GM18867 (cell line): ENCODE measurements around the gene LMF2.
"Not testable (repeated sequence)": the region's sequence is repeated elsewhere in the genome, so short reads cannot be mapped to it uniquely, and the experiment has no call there.

Experiments used
- ATAC-seq: cut with Tn5 transposase; IDR thresholded peaks from one replicate; pipeline ENCODE4 v1.9.1; 2021; ENCODE audit warnings: mild to moderate bottlenecking, moderate library complexity; ENCODE audit not compliant: unreplicated experiment

The LMF2 gene

GRCh38 chr22:50507421-50507990 lies at the start of gene LMF2:
Gene LMF2 (minus strand): TSS chr22:50507702. CDS start chr22:50507675, 27 bp downstream.
- peak; percentile 60 for ATAC-seq

- no peak for ATAC-seq
Measured at GRCh38 chr22:50556703-50557102, 49.2 kb upstream of the LMF2 start.

GRCh38 chr22:50553310-50553709 lies 45.8 kb upstream of the LMF2 start:
- no peak for ATAC-seq

- no peak for ATAC-seq
Measured at GRCh38 chr22:50551160-50551752, 43.8 kb upstream of the LMF2 start.

GRCh38 chr22:50550395-50550794 lies 42.9 kb upstream of the LMF2 start:
- ATAC-seq, result no peak

GRCh38 chr22:50548921-50549790 lies 41.7 kb upstream of the LMF2 start:
- ATAC-seq, result no peak

- ATAC-seq, result no peak
Measured at GRCh38 chr22:50548040-50548920, 40.8 kb upstream of the LMF2 start.

GRCh38 chr22:50547263-50547985 lies 39.9 kb upstream of the LMF2 start:
- ATAC-seq, result no peak

GRCh38 chr22:50546326-50547262 lies 39.1 kb upstream of the LMF2 start:
- no peak for ATAC-seq

- no peak for ATAC-seq
Measured at GRCh38 chr22:50545522-50546325, 38.2 kb upstream of the LMF2 start, which contains the start of gene KLHDC7B. Gene KLHDC7B (plus strand): TSS chr22:50545899. CDS start chr22:50546244, 345 bp downstream.

- no peak for ATAC-seq
Measured at GRCh38 chr22:50544746-50545253, 37.3 kb upstream of the LMF2 start.

GRCh38 chr22:50544078-50544745 lies 36.7 kb upstream of the LMF2 start:
- ATAC-seq, result peak; percentile 30

GRCh38 chr22:50542416-50542927 lies 35.0 kb upstream of the LMF2 start:
- ATAC-seq, result no peak

- ATAC-seq, result not testable (repeated sequence)
Measured at GRCh38 chr22:50541667-50542026, 34.1 kb upstream of the LMF2 start.

- no peak for ATAC-seq
Measured at GRCh38 chr22:50540381-50540780, 32.9 kb upstream of the LMF2 start.

GRCh38 chr22:50537765-50538164 lies 30.3 kb upstream of the LMF2 start:
- no peak for ATAC-seq

- no peak for ATAC-seq
Measured at GRCh38 chr22:50536226-50536625, 28.7 kb upstream of the LMF2 start.
